Activated T-cell treated with anti-CD3 and anti-CD28 coated beads, Interleukin-2, amount 50 U/mL, for 48 hours (primary cell): Measurements from ENCODE around the gene C1QTNF12.

Source experiments
- DNase-seq, 2 experiments: peaks; one replicate each; pipeline ENCODE4 v3.0.0-alpha.2; 2020

C1QTNF12 gene

GRCh38 chr1:1226566-1227362 lies 19.8 kb downstream of the C1QTNF12 start:
- DNase-seq: no peak

GRCh38 chr1:1225913-1226312 lies 20.6 kb downstream of the C1QTNF12 start:
- no peak for DNase-seq

DNA sequence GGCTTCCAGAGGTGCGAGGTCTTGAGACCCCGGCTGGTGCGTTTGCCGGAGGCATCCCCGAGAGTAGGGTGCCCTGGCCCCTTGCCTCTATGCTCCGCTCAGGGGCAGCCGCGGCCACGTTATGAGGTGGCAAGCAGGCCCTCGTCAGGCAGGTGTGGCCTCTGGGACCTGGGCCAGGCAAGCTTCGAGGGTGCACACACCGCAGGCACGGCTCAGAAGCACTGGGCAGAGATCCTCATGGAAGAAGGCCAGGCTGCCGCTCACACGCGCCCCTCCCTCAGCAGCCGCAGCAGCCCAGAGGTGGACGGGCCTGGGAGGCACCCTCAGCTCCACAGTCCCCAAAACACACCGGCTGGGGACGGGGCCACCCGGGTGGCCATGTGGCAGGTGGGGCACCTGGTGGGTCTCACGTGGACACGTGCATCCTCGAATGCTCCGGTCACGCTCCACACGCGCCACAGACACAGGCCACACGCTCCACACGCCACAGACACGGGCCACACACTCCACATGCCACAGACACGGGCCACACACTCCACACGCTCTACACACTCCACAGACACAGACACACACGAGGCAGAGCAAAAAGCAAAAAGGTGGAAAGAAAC lies 21.2 kb downstream of the C1QTNF12 start:
- no peak for DNase-seq

DNA sequence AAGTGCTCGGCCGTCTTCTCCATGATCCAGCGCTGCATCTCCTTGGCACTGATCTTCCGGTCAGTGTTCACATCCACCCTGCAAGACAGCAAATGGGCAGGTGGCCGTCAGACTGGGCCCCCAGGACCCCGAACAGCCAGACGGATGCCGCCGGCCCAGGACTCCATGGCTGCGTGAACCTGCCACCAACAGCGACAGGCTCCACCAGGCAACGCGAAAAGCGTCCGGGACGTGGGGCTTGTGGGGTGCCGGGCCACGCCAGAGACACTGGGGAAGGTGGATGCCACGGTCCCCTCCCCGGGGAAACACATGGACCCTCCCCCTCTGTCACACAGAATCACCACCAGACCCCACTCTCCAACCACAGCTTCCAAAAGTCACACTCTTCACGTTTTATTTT lies 22.6 kb downstream of the C1QTNF12 start:
- no peak for DNase-seq

DNA sequence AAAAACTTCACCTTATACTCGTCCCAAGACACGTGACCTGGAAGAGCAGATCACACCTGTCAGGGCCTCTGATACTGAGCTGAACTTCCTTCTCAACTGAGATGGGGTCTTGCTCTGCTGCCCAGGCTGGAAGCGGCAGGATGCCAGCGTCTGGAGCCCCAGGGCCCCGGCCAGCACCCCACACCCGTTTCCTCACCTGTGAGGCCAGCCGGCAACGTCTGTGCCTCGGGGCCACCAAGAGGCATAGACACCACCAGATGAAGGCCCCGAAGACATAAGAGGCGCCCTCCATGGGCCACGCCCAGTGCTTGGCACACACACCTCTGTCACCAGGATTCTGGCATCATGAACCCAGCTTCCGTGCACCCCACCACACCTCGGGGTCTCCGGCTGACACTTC lies 23.2 kb downstream of the C1QTNF12 start:
- no peak for DNase-seq

- DNase-seq: no peak
These were observed 23.8 kb downstream of the C1QTNF12 start for GRCh38 chr1:1222575-1223225.

- no peak for DNase-seq
These were observed 24.5 kb downstream of the C1QTNF12 start for GRCh38 chr1:1221887-1222574.

DNA sequence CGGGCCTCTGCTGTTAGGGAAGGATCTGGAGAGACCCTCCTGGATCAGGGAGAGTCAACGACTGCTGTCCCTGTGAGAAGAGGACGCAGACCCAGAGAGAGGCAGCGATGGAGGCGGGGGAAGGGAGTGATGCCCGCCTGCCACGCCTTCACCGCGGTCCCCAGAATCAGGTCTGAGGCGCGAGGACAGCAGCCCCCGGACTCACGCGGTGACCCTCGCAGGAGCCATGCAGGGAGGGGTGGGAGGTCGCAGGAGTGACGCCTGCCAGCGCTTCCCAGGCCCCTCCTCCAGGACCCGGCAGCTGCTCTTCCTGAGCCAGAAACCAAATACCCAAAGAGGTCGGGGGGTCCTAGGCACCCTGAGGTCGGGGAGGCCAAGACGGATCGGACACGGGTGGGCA lies 26.3 kb downstream of the C1QTNF12 start:
- no peak for DNase-seq

- peak; percentile 64 to 72 for DNase-seq
These were observed 27.2 kb downstream of the C1QTNF12 start for GRCh38 chr1:1219341-1219740.

DNA sequence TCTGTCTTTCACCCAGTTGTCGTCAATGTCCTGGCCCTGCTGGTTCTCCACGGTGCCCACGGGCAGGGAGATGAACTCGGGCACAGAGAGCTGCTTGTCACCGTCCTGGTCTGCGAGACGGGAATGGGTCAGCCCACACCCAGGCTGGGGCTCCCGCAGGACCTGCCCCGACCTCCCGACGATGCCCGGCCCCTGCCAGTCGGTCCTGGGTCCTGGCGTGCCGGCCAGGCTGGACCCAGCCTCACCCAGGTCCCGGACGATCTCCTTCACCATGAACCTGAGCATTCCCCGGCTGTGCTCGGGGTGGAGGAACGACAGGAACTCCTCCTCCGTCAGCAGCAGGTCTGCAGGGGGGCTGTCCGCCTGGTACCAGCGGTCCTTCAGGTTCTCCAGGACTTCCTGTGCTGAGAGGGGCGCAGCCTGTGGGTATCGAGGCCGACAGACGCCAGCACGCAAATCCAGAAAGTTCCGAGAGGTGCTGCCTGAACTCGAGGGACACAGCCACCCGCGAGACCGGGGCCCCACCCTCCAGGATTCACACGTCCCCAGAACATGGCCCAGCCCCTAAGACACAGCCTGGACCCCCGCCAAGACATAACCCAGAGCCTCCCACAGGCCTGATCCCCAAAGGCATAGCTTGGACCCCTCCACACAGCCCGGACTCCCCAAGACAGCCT lies 27.9 kb downstream of the C1QTNF12 start:
- no peak for DNase-seq

GRCh38 chr1:1217621-1218523 lies 28.6 kb downstream of the C1QTNF12 start:
- DNase-seq: peak; percentile 64 to 71

DNA sequence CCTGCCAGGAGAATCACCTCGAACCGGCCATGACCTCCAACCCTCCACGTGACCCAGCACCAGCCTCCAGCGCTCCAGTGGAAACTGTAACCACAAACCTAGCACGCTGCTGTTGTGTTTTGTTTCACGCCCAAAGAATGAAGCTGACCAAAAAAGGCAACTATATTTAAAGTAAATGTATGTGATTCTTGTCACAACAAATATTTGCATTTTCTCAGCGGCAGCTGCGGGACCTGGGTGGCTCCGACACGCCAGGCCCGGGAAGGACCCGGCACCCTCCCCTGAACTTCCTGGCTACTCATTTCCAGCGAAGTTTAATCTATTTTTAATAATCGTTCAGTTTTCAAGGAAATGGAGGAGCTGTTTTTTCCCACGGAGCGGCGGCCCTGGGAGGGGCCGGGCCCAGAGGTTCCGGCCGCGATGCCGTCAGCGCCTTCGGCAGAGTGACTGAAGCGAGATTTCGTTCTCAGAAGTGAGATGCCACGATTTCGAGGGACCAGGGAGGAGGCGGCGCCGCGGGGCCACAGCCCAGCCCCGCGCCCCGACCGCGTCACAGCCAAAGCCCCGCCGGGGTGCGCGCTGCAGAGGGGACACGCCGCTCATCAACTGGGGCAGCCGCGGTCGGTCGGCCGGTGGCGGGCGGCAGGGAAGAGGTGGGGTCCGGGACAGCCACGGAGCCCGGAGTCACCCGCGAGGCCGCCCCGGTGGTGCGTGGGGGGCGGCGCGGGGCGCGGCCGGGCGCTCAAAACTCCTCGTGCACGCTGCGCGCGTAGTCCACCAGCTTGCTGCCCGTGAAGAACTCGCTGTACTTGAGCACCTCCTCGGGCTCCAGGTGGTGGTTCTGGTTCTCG lies 29.5 kb downstream of the C1QTNF12 start:
- DNase-seq: peak; percentile 67 to 71

DNA sequence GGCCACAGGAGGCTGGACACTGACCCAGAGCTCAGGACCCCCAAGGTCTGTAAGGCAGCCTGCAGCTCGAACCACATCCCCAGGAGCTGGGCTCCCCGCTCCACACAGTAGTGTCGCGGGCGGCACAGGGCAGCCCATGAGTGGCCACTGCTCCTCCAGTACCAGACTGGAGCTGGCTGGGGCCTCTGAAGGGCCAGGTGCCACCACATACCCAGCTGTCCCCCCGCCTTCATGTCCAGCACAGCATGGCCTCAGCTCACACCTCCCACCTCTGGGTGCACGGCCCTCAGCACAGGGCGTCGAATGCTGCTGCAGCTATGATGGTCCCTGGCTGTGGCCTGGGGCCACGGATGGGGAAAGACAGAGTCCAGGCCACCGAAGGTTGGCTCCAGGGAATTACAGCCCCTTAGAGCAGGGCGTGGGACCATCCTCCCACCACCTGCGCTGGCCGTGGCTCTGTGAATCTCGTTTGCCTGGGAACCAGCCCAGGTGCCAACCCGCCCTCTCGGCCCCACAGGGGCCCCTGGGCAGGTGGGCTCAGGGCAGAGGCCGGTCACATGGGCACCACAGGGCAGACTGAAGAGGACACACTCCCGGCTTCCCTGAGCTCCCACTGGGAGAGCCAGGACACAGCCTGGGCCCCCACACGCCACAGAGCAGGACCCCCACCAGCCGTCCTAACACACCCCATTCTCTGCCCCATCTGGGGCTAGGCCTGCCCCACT lies 30.5 kb downstream of the C1QTNF12 start:
- DNase-seq: no peak

GRCh38 chr1:1215080-1215676 lies 31.3 kb downstream of the C1QTNF12 start:
- DNase-seq: peak in 1 of 2 experiments; percentile 46

- peak; percentile 69 for DNase-seq
These were observed 32.9 kb downstream of the C1QTNF12 start, which contains the start of gene TNFRSF4 for GRCh38 chr1:1213345-1214265. Gene TNFRSF4 (minus strand): TSS chr1:1214153. CDS start chr1:1214127, 26 bp downstream.

GRCh38 chr1:1212780-1213344 lies 33.7 kb downstream of the C1QTNF12 start:
- peak; percentile 65 to 72 for DNase-seq

DNA sequence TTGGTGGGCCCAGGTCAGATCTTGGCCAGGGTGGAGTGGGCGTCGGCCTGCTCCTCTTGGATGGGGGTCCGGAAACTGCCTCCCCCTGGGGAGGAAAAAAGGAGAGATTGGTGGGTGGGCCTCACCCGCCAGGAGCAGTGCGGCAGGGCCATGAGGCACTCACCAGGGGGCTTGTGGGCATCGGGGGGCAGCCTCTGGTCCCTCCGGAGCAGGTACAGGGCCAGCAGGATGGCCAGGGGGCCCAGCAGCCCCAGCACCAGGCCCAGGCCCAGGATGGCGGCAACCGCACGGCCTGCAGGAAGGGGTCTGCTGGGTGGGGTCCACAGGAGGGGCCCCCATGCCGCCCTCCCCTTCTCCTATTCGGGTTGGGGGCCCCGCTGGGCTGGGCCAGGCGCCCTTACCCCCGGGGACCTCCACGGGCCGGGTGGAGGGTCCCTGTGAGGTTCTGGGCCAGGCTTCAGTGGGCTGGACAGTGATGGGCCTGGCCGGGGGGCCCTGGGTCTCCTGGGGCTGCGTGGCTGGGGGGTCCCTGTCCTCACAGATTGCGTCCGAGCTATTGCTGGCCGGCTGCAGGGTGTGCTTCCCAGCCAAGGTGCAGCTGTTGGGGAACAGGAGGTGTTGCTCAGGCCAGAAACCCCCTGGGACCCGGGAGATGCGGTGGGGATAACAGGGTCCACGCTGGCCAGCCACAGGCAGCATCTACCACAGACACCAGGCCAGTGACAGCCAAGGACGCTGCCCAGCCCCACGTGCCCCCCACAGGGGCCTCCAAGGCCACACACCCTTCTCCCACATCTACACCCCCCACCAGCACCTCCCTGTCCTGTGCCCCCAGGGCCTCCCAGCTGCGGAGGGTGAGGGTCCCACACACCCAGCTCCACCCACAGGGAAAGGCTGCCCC lies 34.7 kb downstream of the C1QTNF12 start:
- DNase-seq: no peak
